C4-2B (cell line): Measurements from ENCODE around the gene CIC.

Source experiments
- H3K27ac ChIP-seq: fragments of 450-650 bp; 2 replicates; pipeline ENCODE4 v1.5.1; 2017
- ZFX ChIP-seq: fragments of 450-650 bp; IDR thresholded peaks from 2 replicates; pipeline ENCODE4 v1.6.1; 2017
- TF ChIP-seq, protein P1 (sequence below): fragments of 450-650 bp; conservative IDR thresholded peaks from 2 replicates; pipeline ENCODE4 v1.5.1; 2017; ENCODE audit warnings: mild to moderate bottlenecking

CIC gene

GRCh38 chr19:42285988-42286348 lies 16.9 kb downstream of the CIC start:
- H3K27ac ChIP-seq, result no peak overlapping the region; the same call in 1 of the 2 replicates
- no peak for TF ChIP-seq ZFX
- TF ChIP-seq, protein P1, sequence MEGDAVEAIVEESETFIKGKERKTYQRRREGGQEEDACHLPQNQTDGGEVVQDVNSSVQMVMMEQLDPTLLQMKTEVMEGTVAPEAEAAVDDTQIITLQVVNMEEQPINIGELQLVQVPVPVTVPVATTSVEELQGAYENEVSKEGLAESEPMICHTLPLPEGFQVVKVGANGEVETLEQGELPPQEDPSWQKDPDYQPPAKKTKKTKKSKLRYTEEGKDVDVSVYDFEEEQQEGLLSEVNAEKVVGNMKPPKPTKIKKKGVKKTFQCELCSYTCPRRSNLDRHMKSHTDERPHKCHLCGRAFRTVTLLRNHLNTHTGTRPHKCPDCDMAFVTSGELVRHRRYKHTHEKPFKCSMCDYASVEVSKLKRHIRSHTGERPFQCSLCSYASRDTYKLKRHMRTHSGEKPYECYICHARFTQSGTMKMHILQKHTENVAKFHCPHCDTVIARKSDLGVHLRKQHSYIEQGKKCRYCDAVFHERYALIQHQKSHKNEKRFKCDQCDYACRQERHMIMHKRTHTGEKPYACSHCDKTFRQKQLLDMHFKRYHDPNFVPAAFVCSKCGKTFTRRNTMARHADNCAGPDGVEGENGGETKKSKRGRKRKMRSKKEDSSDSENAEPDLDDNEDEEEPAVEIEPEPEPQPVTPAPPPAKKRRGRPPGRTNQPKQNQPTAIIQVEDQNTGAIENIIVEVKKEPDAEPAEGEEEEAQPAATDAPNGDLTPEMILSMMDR, result no peak

GRCh38 chr19:42286349-42287016 lies 17.4 kb downstream of the CIC start:
- TF ChIP-seq, protein P1, result no peak
- no peak for TF ChIP-seq ZFX
- no peak overlapping the region; the same call in 1 of the 2 replicates for H3K27ac ChIP-seq

GRCh38 chr19:42287017-42287826 lies 18.2 kb downstream of the CIC start:
- H3K27ac ChIP-seq, result no peak overlapping the region
- TF ChIP-seq, protein P1, result no peak

DNA sequence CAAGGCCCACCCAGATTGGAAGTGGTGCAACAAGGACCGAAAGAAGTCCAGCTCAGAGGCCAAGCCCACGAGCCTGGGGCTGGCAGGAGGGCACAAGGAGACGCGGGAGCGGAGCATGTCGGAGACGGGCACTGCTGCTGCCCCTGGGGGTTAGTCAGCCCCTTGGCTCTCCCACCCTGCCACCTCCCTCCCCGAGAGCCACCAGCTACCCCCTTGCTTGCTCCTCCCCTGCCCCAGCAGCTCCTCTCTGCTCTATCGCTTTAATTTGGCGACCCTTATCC lies 18.7 kb downstream of the CIC start:
- TF ChIP-seq, protein P1, result no peak
- no peak for TF ChIP-seq ZFX
- H3K27ac ChIP-seq, result no peak overlapping the region

DNA sequence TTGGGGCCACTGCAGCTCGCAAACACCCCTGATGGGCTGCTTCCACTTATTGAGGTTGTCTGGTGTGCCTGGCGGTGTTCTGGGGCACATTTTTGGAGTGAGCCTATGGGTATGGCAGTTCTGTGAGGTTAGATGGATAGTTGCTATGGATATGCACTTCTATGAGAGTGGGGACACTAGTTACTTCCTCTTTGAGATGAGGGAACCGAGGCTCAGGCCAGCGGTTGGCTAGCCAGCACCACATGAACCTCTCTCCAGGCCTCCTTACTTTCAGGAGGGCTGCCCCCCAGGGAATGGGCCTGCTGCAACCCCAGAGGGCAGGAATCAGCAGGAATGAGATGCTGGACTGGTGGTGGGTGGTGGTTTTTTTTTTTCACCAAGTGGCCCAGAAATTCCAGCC lies 19.3 kb downstream of the CIC start:
- TF ChIP-seq, protein P1, result no peak
- no peak for TF ChIP-seq ZFX
- no peak overlapping the region for H3K27ac ChIP-seq

DNA sequence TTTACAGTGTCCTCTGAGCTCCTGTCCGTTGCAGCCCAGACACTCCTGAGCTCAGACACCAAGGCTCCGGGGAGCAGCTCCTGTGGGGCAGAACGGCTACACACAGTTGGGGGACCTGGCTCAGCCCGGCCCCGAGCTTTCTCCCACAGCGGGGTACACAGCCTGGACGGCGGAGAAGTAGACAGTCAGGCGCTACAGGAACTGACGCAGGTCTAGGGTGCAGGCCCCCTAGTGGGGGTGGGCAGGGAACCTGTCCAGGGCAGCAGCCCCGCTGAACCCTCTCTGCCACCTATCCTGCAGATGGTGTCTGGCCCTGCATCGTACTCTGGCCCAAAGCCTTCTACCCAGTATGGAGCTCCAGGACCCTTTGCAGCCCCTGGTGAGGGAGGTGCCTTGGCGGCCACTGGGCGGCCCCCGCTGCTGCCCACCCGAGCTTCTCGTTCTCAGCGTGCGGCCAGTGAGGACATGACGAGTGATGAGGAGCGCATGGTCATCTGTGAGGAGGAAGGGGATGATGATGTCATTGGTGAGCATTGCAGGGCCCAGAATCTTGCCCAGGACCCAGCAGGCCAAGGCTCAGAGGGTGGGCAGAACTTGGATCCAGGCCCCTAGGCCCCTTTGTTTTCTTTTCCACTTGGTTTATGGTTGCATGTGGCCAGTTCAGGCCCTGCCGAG lies 20.0 kb downstream of the CIC start:
- TF ChIP-seq, protein P1, result no peak
- TF ChIP-seq ZFX, result no peak
- H3K27ac ChIP-seq, result no peak overlapping the region

DNA sequence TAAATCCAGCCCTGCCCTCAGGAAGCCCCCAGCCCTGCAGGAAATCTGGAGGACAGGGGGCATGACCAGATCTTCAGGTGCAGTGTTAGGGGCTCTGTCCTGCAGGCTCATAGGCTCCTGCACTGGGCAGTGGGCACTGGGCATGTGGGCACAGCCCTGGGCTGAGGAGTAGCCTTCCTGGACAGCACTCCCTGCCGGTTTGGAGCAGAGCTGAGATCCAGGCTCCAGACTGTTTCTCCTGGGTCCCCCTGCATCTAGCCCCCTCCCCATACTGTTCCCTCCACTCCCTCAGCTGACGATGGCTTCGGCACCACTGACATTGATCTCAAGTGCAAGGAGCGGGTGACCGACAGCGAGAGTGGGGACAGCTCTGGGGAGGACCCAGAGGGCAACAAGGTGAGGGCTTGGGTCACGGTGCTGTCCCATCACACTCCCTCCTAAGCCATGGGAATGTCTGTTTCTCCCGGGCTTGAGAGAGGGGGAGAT lies 20.5 kb downstream of the CIC start:
- TF ChIP-seq, protein P1, result no peak
- TF ChIP-seq ZFX, result no peak

More for the DNA sequence above, 20.5 kb downstream of the CIC start:
- no peak overlapping the region for H3K27ac ChIP-seq
